Heart left ventricle (tissue), 13 donors: ENCODE results near the gene SMG9.

ENCODE experiments used
- CTCF ChIP-seq, 12 donors: fragments of 200-600 bp; sonication (generic) in 4 of 12; IDR thresholded peaks; one replicate each; pipeline versions ENCODE4 v1.5.0 to v1.8.0; 2018 to 2022; ENCODE audit warnings: antibody characterized with exemption in 12 of 12, mild to moderate bottlenecking in 5 of 12
- POLR2A ChIP-seq, 2 donors: fragments of 450-650 bp; IDR thresholded peaks; one replicate each; pipeline ENCODE4 v1.6.1; 2017; ENCODE audit warnings: antibody characterized with exemption in 2 of 2, mild to moderate bottlenecking in 2 of 2, moderate library complexity in 2 of 2
- donor health status: ischemic (EF 13 %, LVEDD 7.1; RV severe dilation, severe dysfunction).
- donor health status: DM: no; HTN: yes; CAD: no.
- donor health status: DM: no; HTN: no; CAD: no.
- donor health status: ischemic (EF 25% LVEDD 6.9; RV normal size, moderate dysfunction).
- donor health status: ischemic (EF 25% LVEDD 5.7; RV mildly dilated, moderate dysfunction).
- donor health status: ischemic (EF 35%, LVEDD 5.7; RV mildly dilated, moderate dysfunction).
- donor health status: nonischemic (EF 11% LVEDD 7.7; RV severe dilation, severe dysfunction).
- donor health status: DM: yes; HTN: yes; CAD: no.
- donor health status: PGD.
- donor health status: ischemic (EF 29% LVEDD 5.4; RV normal size, mild dysfunction).
- donor health status: nonischemic (EF 23%, LVEDD 6.1; RV moderate dilation, normal function).

DNA sequence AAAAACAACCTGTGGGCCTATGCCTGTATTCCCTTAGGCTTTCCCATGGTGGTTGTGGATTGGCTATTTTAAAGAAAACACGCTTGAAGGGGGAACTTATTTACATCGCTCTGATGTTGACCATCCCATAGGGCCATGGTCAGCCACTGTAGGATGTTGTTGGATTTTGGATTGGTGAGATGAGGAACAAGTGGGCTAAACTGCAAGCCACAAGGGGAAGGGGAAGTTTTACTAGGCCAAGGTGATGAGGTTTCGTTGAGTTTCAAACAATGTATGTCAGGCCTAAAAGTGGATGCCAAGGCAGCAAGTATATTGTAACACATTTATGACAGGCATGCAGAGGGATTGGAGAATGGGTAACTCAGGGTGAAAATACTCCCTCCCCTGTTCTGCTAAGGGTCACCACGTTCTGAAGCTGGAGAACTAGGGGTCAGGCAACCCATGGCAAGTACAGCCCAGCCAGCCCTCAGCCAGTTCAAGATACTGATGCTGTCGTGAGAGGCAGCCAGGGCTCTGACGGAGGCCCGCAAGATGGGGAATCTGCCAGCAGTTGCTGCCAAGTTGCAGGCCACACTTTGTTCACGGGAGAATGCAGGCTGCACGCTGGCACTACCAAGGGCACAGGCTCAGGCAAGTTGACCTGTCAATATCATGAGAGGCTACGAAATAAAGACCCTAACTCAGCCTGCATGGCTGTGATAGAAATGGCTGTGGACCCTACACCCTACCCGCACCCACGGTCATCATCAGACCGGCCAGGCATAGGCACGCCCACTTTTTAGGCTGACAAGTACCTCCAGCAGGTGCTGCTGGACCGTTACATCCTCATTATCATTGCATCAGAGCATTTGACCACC is 27.8 kb downstream of the SMG9 start:
- TF ChIP-seq CTCF (IDR thresholded peaks at IDR 0.05) (no peak), POLR2A (IDR thresholded peaks at IDR 0.05) (no peak)
